AG04449 (cell line): Measurements from ENCODE around the gene ATP9B.

Source experiments
- CTCF ChIA-PET: fragments of 350-600 bp; formaldehyde crosslinking; extraction: SDS; loops from one replicate; lab custom pipeline; 2021; ENCODE audit warnings: antibody characterized with exemption; lab: Yijun Ruan, JAX
- POLR2A ChIA-PET: fragments of 400-600, 350-600 bp; formaldehyde crosslinking; extraction: SDS; loops from one replicate; lab custom pipeline; 2020; ENCODE audit warnings: antibody characterized with exemption, inconsistent platforms; lab: Yijun Ruan, JAX
- DNase-seq: peaks from one replicate; pipeline ENCODE4 v3.0.0-alpha.2; 2010; ENCODE audit warnings: low read depth, low spot score
- H3K4me3 ChIP-seq: 2 replicates; pipeline ENCODE4 v1.5.1; 2011; ENCODE audit warnings: low read depth, mild to moderate bottlenecking, control low read depth, low read length
- TF ChIP-seq, protein P1 (sequence below): IDR thresholded peaks from one replicate; pipeline ENCODE4 v1.5.1; 2011; ENCODE audit warnings: mild to moderate bottlenecking, moderate library complexity, low read length, control low read depth, inconsistent platforms; ENCODE audit not compliant: insufficient read depth; ENCODE audit errors: missing control alignments

ATP9B gene

DNA sequence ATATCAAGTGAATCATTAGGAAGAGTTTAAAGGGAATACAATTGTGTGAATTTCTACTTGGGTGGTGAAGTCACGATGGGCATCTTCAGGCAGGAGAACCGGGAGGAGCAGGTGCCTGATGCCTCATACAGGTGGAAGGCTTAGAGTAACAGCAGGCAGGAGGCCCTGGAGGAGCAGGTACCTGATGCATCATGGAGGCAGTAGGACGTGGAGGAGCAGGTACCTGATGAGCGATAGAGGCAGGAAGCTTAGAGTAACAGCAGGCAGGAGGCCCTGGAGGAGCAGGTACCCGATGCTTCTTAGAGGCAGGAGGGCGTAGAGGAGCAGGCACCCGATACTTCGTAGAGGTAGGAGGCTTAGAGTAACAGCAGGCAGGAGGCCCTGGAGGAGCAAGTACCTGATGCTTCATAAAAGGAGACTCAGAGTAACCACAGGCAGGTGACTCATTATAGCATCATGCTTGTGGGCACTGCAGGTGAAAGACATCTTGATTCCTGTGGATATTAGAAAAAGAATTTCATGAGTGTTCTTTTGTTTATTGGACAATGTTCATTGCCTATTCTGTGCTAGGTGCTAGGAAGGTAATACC lies 133.9 kb downstream of the ATP9B start:
- POLR2A ChIA-PET = no interaction called here
- H3K4me3 ChIP-seq = no peak overlapping the region

DNA sequence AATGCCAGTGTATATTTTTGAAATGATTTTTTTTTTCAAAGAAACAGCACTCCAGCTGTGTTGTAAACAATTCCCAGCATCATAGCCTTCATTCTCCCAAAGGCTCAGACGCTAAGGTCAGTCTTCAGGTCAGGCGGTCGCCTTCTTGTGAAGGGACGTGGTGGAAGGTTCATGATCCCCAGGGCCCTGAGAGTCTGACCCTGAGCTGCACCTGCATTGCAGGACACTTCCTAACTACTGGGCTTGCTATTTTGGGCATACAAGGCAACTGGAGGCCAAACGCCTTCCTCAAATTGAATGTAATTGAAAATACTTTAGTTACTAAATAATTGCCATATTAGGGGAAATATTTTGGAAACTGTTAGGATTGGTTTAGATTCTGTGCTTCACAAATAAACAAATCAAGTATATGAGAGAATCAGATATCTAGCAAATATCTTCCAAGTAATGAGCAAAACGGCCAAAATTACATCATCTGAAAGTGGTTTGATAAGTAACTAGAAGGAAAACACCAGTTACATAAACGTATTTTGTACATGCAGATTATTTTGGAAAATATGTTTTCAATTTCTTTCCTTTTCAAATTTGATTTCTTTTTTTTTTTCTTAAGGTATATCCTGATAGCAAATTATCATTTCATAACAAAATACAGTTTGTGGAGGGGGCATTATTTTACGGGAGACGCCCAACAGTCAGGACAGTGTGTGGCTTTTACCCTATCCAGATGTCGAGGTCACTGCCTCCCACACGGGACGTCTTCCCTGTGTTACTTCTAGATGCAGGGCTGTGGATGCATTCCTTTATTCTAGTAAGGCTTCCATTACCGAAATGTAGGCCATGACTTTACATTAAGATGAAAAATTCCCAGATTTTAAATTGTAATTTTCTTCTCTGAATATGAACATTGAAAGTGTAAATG lies 136.0 kb downstream of the ATP9B start:
- ChIA-PET CTCF (no interaction called here), POLR2A (no interaction called here)
- DNase-seq = no peak
- H3K4me3 ChIP-seq = no peak overlapping the region
- TF ChIP-seq, protein P1, sequence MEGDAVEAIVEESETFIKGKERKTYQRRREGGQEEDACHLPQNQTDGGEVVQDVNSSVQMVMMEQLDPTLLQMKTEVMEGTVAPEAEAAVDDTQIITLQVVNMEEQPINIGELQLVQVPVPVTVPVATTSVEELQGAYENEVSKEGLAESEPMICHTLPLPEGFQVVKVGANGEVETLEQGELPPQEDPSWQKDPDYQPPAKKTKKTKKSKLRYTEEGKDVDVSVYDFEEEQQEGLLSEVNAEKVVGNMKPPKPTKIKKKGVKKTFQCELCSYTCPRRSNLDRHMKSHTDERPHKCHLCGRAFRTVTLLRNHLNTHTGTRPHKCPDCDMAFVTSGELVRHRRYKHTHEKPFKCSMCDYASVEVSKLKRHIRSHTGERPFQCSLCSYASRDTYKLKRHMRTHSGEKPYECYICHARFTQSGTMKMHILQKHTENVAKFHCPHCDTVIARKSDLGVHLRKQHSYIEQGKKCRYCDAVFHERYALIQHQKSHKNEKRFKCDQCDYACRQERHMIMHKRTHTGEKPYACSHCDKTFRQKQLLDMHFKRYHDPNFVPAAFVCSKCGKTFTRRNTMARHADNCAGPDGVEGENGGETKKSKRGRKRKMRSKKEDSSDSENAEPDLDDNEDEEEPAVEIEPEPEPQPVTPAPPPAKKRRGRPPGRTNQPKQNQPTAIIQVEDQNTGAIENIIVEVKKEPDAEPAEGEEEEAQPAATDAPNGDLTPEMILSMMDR = no peak

More for the DNA sequence above, 133.9 kb downstream of the ATP9B start:
- no peak for DNase-seq
- TF ChIP-seq, protein P1 = no peak
- CTCF ChIA-PET = no interaction called here

DNA sequence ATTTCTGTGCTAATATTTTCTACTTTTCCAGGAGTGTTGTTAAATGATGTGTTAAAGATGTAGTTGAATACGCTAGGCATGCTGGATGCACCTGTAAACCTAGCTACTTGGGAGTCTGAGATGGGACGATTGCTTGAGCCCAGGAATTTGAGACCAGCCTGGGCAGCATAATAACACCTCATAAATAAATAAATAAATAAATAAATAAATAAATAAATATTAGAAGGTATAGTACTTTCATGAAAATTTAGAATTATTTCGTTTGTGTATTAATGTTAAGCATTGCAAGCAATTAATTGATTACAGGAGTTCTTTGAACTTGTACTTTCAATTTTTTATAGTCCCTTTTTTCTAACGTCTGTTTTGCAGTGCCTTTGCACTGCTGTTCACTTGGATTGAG lies 137.2 kb downstream of the ATP9B start:
- ChIA-PET POLR2A (no interaction called here), CTCF (no interaction called here)
- no peak for DNase-seq
- TF ChIP-seq, protein P1 = no peak
- H3K4me3 ChIP-seq = no peak overlapping the region

DNA sequence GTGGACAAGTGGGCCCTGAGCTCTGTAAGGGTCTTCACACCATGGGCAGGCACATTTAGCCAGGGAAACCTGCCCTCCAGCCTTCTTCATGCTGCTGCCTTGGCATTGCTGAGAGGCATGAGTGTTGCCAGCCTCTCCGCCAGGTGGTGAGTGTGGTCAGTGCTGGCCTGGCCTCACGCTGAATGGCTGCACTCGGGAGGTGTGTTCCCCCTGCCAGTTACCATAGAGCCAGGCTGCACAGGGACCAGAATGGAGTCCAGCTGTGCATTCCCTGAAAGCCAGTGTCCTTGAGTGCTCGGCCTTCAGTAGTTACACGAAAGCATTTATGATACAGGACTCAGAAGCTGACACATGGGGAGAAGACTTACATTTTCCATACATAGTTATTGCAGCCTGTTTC lies 139.7 kb downstream of the ATP9B start:
- POLR2A ChIA-PET = no interaction called here

DNA sequence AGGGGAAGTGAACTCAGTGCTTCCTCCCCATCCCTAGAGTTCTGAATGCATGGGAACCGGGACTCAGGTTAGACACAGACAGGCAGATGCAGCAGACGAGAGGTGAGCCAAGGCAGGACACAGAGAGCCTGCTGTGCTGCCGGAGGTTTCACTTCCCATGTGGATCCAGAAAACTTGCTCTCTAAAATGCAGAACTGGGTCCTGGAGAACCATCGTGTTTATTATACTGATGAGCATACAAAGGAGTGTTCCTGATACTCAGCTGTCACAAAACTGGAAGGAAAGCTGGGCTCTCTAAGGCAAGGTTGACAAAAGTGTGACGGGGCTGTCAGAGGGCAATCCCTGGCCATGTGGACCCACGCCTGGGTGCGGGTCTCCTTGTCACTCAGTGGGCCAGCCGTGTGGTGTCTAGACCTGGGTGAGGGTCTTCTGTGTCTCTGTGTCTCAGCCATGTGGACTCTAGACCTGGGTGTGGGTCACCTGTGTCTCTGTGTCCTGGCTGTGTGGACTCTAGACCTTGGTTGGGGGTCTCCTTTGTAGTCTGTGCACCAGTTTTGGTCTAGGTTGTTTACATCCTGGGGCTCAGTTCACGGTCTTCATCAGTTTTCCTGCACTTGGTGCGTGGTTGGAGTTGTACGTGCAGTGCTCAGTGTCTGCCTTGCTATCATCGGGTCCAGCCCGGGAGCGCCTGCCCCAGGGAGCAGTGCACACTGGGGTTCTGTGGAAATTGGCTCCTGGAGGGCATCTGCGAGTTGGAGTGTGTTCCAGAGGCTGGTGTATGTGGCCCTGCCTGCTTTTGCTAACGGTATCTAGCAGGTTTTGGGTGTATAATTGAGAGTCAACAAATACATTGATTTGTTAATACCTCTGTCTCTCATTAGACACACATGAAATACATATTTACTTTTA lies 141.1 kb downstream of the ATP9B start:
- no peak for DNase-seq
- CTCF ChIA-PET = no interaction called here
- H3K4me3 ChIP-seq = no peak overlapping the region
- TF ChIP-seq, protein P1 = no peak
- POLR2A ChIA-PET = no interaction called here

More for the DNA sequence above, 139.7 kb downstream of the ATP9B start:
- DNase-seq = no peak
- CTCF ChIA-PET = no interaction called here
- H3K4me3 ChIP-seq = no peak overlapping the region
- TF ChIP-seq, protein P1 = no peak
